Stomach (tissue), 9 donors: ENCODE data around the gene RIN3. TPM values are rescaled to one million over a fixed set of nuclear protein-coding genes. Genes with fewer than 3 reads are reported as not detected.
A peak's percentile ranks its signal among the peaks of the same experiment; 100 is the strongest.

ENCODE experiments used
- DNase-seq, 2 donors: peaks; one replicate each; pipeline versions ENCODE4 v3.0.0 to v3.0.0-alpha.2; 2013 to 2019
- H3K27ac ChIP-seq, 5 donors: fragments of 200-600 bp in 4 of 5; sonication (generic) in 4 of 5; one replicate each; pipeline ENCODE4 v1.5.1; 2013 to 2019; ENCODE audit warnings: mild to moderate bottlenecking in 1 of 5, moderate library complexity in 1 of 5
- H3K27me3 ChIP-seq, 3 donors: fragments of 200-600 bp; sonication (generic); one replicate each; pipeline ENCODE4 v1.5.1; 2017 to 2019; ENCODE audit warnings: mixed run types in 1 of 3
- H3K36me3 ChIP-seq, 4 donors: fragments of 200-600 bp; sonication (generic); 1 replicate in 3 of 4; 2 replicates in 1 of 4; pipeline ENCODE4 v1.5.1; 2016 to 2019
- H3K4me1 ChIP-seq, 4 donors: fragments of 200-600 bp; sonication (generic); one replicate each; pipeline ENCODE4 v1.5.1; 2016 to 2019
- H3K4me3 ChIP-seq, 4 donors: fragments of 200-600 bp; sonication (generic) in 3 of 4; one replicate each; pipeline ENCODE4 v1.5.1; 2016 to 2019; ENCODE audit warnings: mild to moderate bottlenecking in 1 of 4
- H3K9me3 ChIP-seq, 4 donors: fragments of 200-600 bp; sonication (generic); one replicate each; pipeline ENCODE4 v1.5.1; 2016 to 2019
- CTCF ChIP-seq, 7 experiments: fragments of 450-650 bp in 4 of 7; fragments of 200-600 bp in 3 of 7; sonication (generic) in 3 of 7; IDR thresholded peaks; one replicate each; pipeline ENCODE4 v1.5.1; 2016 to 2019; ENCODE audit warnings: antibody characterized with exemption in 7 of 7, control low read depth in 2 of 7, mild to moderate bottlenecking in 1 of 7
- EP300 ChIP-seq: sonication (generic); formaldehyde crosslinking; IDR thresholded peaks from one replicate; pipeline ENCODE4 v1.6.1; 2017; ENCODE audit warnings: antibody characterized with exemption
- POLR2A ChIP-seq, 4 donors: fragments of 450-650 bp; IDR thresholded peaks; one replicate each; pipeline ENCODE4 v1.6.1; 2016; ENCODE audit warnings: antibody characterized with exemption in 4 of 4, control low read depth in 2 of 4, mild to moderate bottlenecking in 1 of 4, moderate library complexity in 1 of 4
- POLR2AphosphoS5 ChIP-seq, 3 donors: sonication (generic); formaldehyde crosslinking; IDR thresholded peaks; one replicate each; pipeline ENCODE4 v1.6.1; 2016; ENCODE audit warnings: antibody characterized with exemption in 3 of 3
- WGBS, 5 donors: extraction: QIAGEN DNeasy Blood & Tissue Kit in 3 of 5; methylation state at CpG; one replicate each; pipeline versions ENCODE4 v1.1.5 to v1.1.7; 2013 to 2018; 5-methylcytosine and 5-hydroxymethylcytosine counted together
- intact Hi-C: fragments of 100-400 bp; cut with DNase I; formaldehyde crosslinking; loops from one replicate; pipeline ENCODE4 v1.15.1; 2023; ENCODE audit warnings: low total_unique reads
- polyA plus RNA-seq, 3 donors: library from polyadenylated mRNA; stranded (reverse); fragments of 200-250 nt; gene quantifications; one replicate each; pipeline ENCODE4 v1.2.3, GENCODE V29; 2013
- total RNA-seq, 5 donors: library from RNA; depleted of rRNA; stranded (reverse); fragments of >200 nt; gene quantifications; one replicate each; pipeline versions ENCODE4 v1.1.0 to v1.2.3, GENCODE V29; 2014 to 2016
- donor health status: healthy with polysubstance abuse.
- donor health status: Bipolar disorder and iron deficiency.
- donor health status: healthy.

The RIN3 gene
- total and polyA plus RNA-seq, 8 donors, result 5.0 to 47.8 (median 8.0) TPM

- Histone ChIP-seq H3K36me3 (peaks cover 3 to 22% (median 16%) of the 10 kb centered on the region in 4 donors), H3K27ac (peak overlapping the region; percentile 73 to 84 (median 75)), H3K4me1 (peaks cover 28 to 61% (median 40%) of the 10 kb centered on the region in 4 donors), H3K27me3 (no peaks in the 10 kb centered on the region), H3K4me3 (no peak overlapping the region), H3K9me3 (no peaks in the 10 kb centered on the region)
- 74 to 92% (median 85%) methylated on average over 8 of the region's 8 CpGs for WGBS, 5 donors
- intact Hi-C loops, result no loop called here
- no peak for TF ChIP-seq POLR2A (IDR thresholded peaks at IDR 0.05)
- no peak for TF ChIP-seq CTCF (IDR thresholded peaks at IDR 0.05)
- TF ChIP-seq EP300, result no peak
- TF ChIP-seq POLR2AphosphoS5 (IDR thresholded peaks at IDR 0.05), result no peak
- no peak for DNase-seq
Observed at GRCh38 chr14:92726933-92727262, 213.3 kb downstream of the RIN3 start.

- TF ChIP-seq POLR2AphosphoS5 (IDR thresholded peaks at IDR 0.05), result peak in 2 of 3 donors; percentile 9 to 55
- TF ChIP-seq POLR2A (IDR thresholded peaks at IDR 0.05), result no peak
- no peaks in the 10 kb centered on the region for H3K27me3 ChIP-seq
- no peak overlapping the region for H3K4me3 ChIP-seq
- H3K4me1 ChIP-seq, result peaks cover 28 to 71% (median 47%) of the 10 kb centered on the region in 4 donors
- intact Hi-C loops, result no loop called here
- no peaks in the 10 kb centered on the region for H3K9me3 ChIP-seq
- DNase-seq, result peak; percentile 56 to 61
- peaks cover 11 to 30% (median 25%) of the 10 kb centered on the region in 4 donors for H3K36me3 ChIP-seq
- WGBS, 5 donors, result 33 to 43% (median 35%) methylated on average over 8 of the region's 8 CpGs
- H3K27ac ChIP-seq, result peak overlapping the region in 2 of 5 donors; percentile 33 to 62
Observed at GRCh38 chr14:92728759-92729364, 215.3 kb downstream of the RIN3 start.

GRCh38 chr14:92729634-92730358, 216.2 kb downstream of the RIN3 start:
- H3K27me3 ChIP-seq, result no peaks in the 10 kb centered on the region
- peaks cover 28 to 62% (median 38%) of the 10 kb centered on the region in 4 donors for H3K4me1 ChIP-seq
- H3K27ac ChIP-seq, result peak overlapping the region in 2 of 5 donors; percentile 53 to 62
- intact Hi-C loops, result no loop called here
- H3K9me3 ChIP-seq, result no peaks in the 10 kb centered on the region
- H3K36me3 ChIP-seq, result peaks cover 11 to 30% (median 25%) of the 10 kb centered on the region in 4 donors
- DNase-seq, result no peak
- TF ChIP-seq CTCF (IDR thresholded peaks at IDR 0.05), result no peak
- no peak for TF ChIP-seq POLR2A (IDR thresholded peaks at IDR 0.05)
- TF ChIP-seq EP300, result no peak
- no peak for TF ChIP-seq POLR2AphosphoS5 (IDR thresholded peaks at IDR 0.05)
- no peak overlapping the region for H3K4me3 ChIP-seq
- 20 to 46% (median 34%) methylated on average over 14 of the region's 14 CpGs for WGBS, 5 donors

- TF ChIP-seq POLR2A (IDR thresholded peaks at IDR 0.05), result no peak
- Histone ChIP-seq H3K4me1 (peaks cover 15 to 52% (median 27%) of the 10 kb centered on the region in 4 donors), H3K4me3 (no peak overlapping the region), H3K27me3 (no peaks in the 10 kb centered on the region), H3K36me3 (peaks cover 11 to 35% (median 25%) of the 10 kb centered on the region in 4 donors), H3K27ac (no peak overlapping the region), H3K9me3 (no peaks in the 10 kb centered on the region)
- no peak for DNase-seq
- intact Hi-C loops, result no loop called here
- WGBS, 5 donors, result 95 to 99% (median 96%) methylated on average over 3 of the region's 3 CpGs
Observed at GRCh38 chr14:92731622-92732115, 218.1 kb downstream of the RIN3 start.

GRCh38 chr14:92733007-92733406, 219.4 kb downstream of the RIN3 start:
- DNase-seq, result no peak
- no peak overlapping the region for H3K27ac ChIP-seq
- 47 to 78% (median 69%) methylated on average over 4 of the region's 4 CpGs for WGBS, 5 donors

More at GRCh38 chr14:92733007-92733406, 219.4 kb downstream of the RIN3 start:
- Histone ChIP-seq H3K4me1 (peaks cover 14 to 59% (median 29%) of the 10 kb centered on the region in 4 donors), H3K9me3 (no peaks in the 10 kb centered on the region), H3K36me3 (peaks cover 11 to 35% (median 25%) of the 10 kb centered on the region in 4 donors), H3K4me3 (no peak overlapping the region), H3K27me3 (no peaks in the 10 kb centered on the region)
- TF ChIP-seq POLR2AphosphoS5 (IDR thresholded peaks at IDR 0.05) (no peak), EP300 (no peak), CTCF (IDR thresholded peaks at IDR 0.05) (no peak), POLR2A (IDR thresholded peaks at IDR 0.05) (no peak)
- intact Hi-C loops, result no loop called here
